ENCODE measurements around the gene COL4A6.

COL4A6 gene

DNA sequence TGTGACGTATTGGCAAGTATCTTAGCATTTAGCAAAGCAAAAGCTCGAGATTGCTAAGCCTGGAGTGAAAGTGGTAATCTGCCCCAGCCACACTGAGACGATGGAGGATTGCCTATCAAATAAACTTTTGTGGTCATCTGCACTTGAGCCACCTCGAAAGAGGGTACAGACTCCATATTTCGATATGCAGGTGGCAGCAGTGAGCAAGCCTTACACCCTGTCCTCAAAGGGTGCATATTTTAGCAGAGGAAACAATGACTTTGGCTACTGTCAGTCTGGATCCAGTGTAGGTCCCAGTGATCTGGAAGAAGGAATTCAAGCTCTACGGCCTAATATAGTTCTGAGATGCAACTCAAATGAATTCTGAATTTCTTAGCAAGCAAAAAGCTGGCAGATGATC is 192.8 kb downstream of the COL4A6 start:
- TF ChIP-seq, protein P1, sequence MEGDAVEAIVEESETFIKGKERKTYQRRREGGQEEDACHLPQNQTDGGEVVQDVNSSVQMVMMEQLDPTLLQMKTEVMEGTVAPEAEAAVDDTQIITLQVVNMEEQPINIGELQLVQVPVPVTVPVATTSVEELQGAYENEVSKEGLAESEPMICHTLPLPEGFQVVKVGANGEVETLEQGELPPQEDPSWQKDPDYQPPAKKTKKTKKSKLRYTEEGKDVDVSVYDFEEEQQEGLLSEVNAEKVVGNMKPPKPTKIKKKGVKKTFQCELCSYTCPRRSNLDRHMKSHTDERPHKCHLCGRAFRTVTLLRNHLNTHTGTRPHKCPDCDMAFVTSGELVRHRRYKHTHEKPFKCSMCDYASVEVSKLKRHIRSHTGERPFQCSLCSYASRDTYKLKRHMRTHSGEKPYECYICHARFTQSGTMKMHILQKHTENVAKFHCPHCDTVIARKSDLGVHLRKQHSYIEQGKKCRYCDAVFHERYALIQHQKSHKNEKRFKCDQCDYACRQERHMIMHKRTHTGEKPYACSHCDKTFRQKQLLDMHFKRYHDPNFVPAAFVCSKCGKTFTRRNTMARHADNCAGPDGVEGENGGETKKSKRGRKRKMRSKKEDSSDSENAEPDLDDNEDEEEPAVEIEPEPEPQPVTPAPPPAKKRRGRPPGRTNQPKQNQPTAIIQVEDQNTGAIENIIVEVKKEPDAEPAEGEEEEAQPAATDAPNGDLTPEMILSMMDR (IDR thresholded peaks at IDR 0.05; ENCODE audit: low read depth, low read length, missing control alignments) = peak; percentile 9
- no peak for DNase-seq (ENCODE audit: low read depth)
- no peak overlapping the region for H3K4me3 ChIP-seq (ENCODE audit: low read depth, low read length)

DNA sequence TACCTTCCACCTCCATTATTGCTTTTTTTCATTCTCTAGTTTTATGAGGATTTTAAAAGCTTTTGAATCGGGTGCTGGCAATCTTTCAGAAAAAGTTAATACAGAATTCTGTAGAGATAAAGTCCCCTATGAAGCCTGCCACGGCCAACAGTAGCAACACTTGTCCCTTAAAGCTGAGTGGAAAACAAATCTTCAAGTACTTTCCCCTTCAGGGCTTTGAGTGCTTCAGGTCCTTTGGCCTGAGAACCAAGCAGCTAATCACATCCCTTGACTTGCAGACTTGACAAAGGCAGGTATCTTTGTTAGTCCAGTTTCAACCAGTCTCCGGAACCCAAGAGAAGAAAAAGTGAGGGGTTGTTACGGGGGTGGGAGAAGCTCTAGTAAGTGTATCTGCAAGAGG is 202.2 kb downstream of the COL4A6 start:
- no peak overlapping the region for H3K4me3 ChIP-seq (ENCODE audit: low read depth, low read length)
- TF ChIP-seq, protein P1 (IDR thresholded peaks at IDR 0.05; ENCODE audit: low read depth, low read length, missing control alignments) = no peak
- DNase-seq (ENCODE audit: low read depth) = no peak

DNA sequence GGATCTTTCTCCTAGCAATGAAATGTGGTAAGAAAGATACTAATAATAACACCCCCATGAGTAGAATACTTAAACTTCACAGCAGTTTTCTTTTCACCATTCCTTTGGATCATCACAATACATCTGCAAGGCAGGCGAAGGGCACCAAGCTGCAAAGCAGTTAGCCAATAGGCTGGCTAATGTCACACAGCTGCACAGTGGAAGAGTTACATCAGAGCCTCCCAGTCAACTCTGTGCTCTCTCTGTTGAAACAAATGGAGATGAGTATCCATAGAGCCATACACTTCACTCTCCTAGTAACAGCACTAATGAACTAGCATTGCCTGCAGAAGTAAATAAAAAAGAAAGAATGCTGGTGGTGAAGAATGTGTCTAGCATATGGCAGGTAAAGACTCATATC is 207.6 kb downstream of the COL4A6 start:
- no peak for DNase-seq (ENCODE audit: low read depth)
- no peak overlapping the region for H3K4me3 ChIP-seq (ENCODE audit: low read depth, low read length)
- TF ChIP-seq, protein P1 (IDR thresholded peaks at IDR 0.05; ENCODE audit: low read depth, low read length, missing control alignments) = no peak

- TF ChIP-seq, protein P1 (IDR thresholded peaks at IDR 0.05; ENCODE audit: low read depth, low read length, missing control alignments) = peak; percentile 40
- DNase-seq (ENCODE audit: low read depth) = no peak
- no peak overlapping the region for H3K4me3 ChIP-seq (ENCODE audit: low read depth, low read length)
These were observed 213.2 kb downstream of the COL4A6 start for GRCh38 chrX:108224727-108225621.

GRCh38 chrX:108224218-108224617 is 214.0 kb downstream of the COL4A6 start:
- H3K4me3 ChIP-seq (ENCODE audit: low read depth, low read length) = no peak overlapping the region
- TF ChIP-seq, protein P1 (IDR thresholded peaks at IDR 0.05; ENCODE audit: low read depth, low read length, missing control alignments) = no peak
- DNase-seq (ENCODE audit: low read depth) = no peak

GRCh38 chrX:108223585-108223984 is 214.6 kb downstream of the COL4A6 start:
- H3K4me3 ChIP-seq (ENCODE audit: low read depth, low read length) = no peak overlapping the region
- TF ChIP-seq, protein P1 (IDR thresholded peaks at IDR 0.05; ENCODE audit: low read depth, low read length, missing control alignments) = no peak
- DNase-seq (ENCODE audit: low read depth) = no peak
